Measurements from ENCODE around the gene CD248. TPM values are rescaled to one million over a fixed set of nuclear protein-coding genes. Genes with fewer than 3 reads are reported as not detected.

The CD248 gene
- total RNA-seq, 4 donors from 2014 or later, result 29.9 to 69.7 (median 47.3) TPM

- peaks cover 0 to 76% (median 21%) of the 10 kb centered on the region in 3 donors for H3K36me3 ChIP-seq
- no peak for TF ChIP-seq POLR2A (IDR thresholded peaks at IDR 0.05)
- peak in 1 of 2 donors; percentile 15 for TF ChIP-seq EP300 (IDR thresholded peaks at IDR 0.05)
- peak; percentile 9 to 54 (median 30) for TF ChIP-seq CTCF (IDR thresholded peaks at IDR 0.05)
- peak within 1 kb of the TSS in 3 of 4 donors; percentile 69 to 78 (median 76) for H3K27ac ChIP-seq
- DNase-seq (ENCODE audit: low spot score in 2 of 2), result no peak
- H3K9me3 ChIP-seq, result no peaks in the 10 kb centered on the region
- WGBS, 2 donors, result 7 to 9% methylated on average over 19 to 22 of the region's 22 CpGs
- H3K4me1 ChIP-seq, result peaks cover 0 to 30% (median 24%) of the 10 kb centered on the region in 4 donors
- no peaks in the 10 kb centered on the region for H3K27me3 ChIP-seq
- peak within 1 kb of the TSS; percentile 32 to 65 (median 56) for H3K4me3 ChIP-seq
Measured at GRCh38 chr11:66336234-66337102, 19.6 kb upstream of the CD248 start, which contains the start of gene RIN1. TSS of gene RIN1 (minus strand) at chr11:66336434. CDS start at chr11:66336402, 32 bp downstream.

GRCh38 chr11:66335531-66336233, 18.8 kb upstream of the CD248 start:
- no peak for DNase-seq (ENCODE audit: low spot score in 2 of 2)
- 10 to 12% methylated on average over 24 to 30 of the region's 35 CpGs for WGBS, 2 donors
- peaks cover 0 to 30% (median 24%) of the 10 kb centered on the region in 4 donors for H3K4me1 ChIP-seq

GRCh38 chr11:66334605-66335442, 18.0 kb upstream of the CD248 start:
- H3K4me3 ChIP-seq, result peak overlapping the region in 1 of 4 donors; percentile 64
- H3K4me1 ChIP-seq, result peaks cover 0 to 30% (median 24%) of the 10 kb centered on the region in 4 donors
- peaks cover 0 to 62% (median 7%) of the 10 kb centered on the region in 3 donors for H3K36me3 ChIP-seq
- 67 to 83% methylated on average over 35 to 40 of the region's 42 CpGs for WGBS, 2 donors
- no peak for DNase-seq (ENCODE audit: low spot score in 2 of 2)
- H3K9me3 ChIP-seq, result no peaks in the 10 kb centered on the region
- no peak for TF ChIP-seq CTCF (IDR thresholded peaks at IDR 0.05)
- TF ChIP-seq EP300 (IDR thresholded peaks at IDR 0.05), result no peak
- H3K27ac ChIP-seq, result peak overlapping the region in 1 of 4 donors; percentile 78
- no peaks in the 10 kb centered on the region for H3K27me3 ChIP-seq

More at GRCh38 chr11:66335531-66336233, 18.8 kb upstream of the CD248 start:
- Histone ChIP-seq H3K27ac (peak overlapping the region in 3 of 4 donors; percentile 69 to 78 (median 76)), H3K4me3 (peak overlapping the region; percentile 32 to 65 (median 56)), H3K27me3 (no peaks in the 10 kb centered on the region), H3K9me3 (no peaks in the 10 kb centered on the region), H3K36me3 (peaks cover 0 to 71% (median 15%) of the 10 kb centered on the region in 3 donors)
- TF ChIP-seq EP300 (IDR thresholded peaks at IDR 0.05) (no peak), POLR2A (IDR thresholded peaks at IDR 0.05) (no peak), CTCF (IDR thresholded peaks at IDR 0.05) (no peak)

GRCh38 chr11:66333896-66334604, 17.2 kb upstream of the CD248 start:
- no peak for DNase-seq (ENCODE audit: low spot score in 2 of 2)
- no peak overlapping the region for H3K4me3 ChIP-seq
- H3K36me3 ChIP-seq, result peaks cover 0 to 54% (median 4%) of the 10 kb centered on the region in 3 donors
- H3K4me1 ChIP-seq, result peaks cover 0 to 34% (median 24%) of the 10 kb centered on the region in 4 donors
- no peaks in the 10 kb centered on the region for H3K9me3 ChIP-seq
- H3K27me3 ChIP-seq, result no peaks in the 10 kb centered on the region
- WGBS, 2 donors, result 83 to 84% methylated on average over 29 of the region's 29 CpGs
- TF ChIP-seq EP300 (IDR thresholded peaks at IDR 0.05) (no peak), CTCF (IDR thresholded peaks at IDR 0.05) (no peak), POLR2A (IDR thresholded peaks at IDR 0.05) (no peak)
- H3K27ac ChIP-seq, result no peak overlapping the region
